A673 (cell line): Measurements from ENCODE around the gene STEAP4.

Experiments
- EZH2 ChIP-seq: fragments of 200-600 bp; sonication (generic); IDR thresholded peaks from 2 replicates; pipeline ENCODE4 v1.6.1; 2017; ENCODE audit warnings: borderline replicate concordance, low read depth, mild to moderate bottlenecking, mixed read lengths, antibody characterized with exemption, low read length; ENCODE audit not compliant: poor library complexity, severe bottlenecking
- TF ChIP-seq, protein P1 (sequence below): fragments of 300-800, 200-600 bp; sonication (generic); conservative IDR thresholded peaks from 2 replicates; pipeline ENCODE4 v1.5.1; 2017; ENCODE audit warnings: low read depth, mild to moderate bottlenecking, antibody characterized with exemption, low read length, moderate library complexity, mixed read lengths

GRCh38 chr7:88268858-88269257 lies 37.8 kb downstream of the STEAP4 start:
- TF ChIP-seq EZH2: no peak
- TF ChIP-seq, protein P1, sequence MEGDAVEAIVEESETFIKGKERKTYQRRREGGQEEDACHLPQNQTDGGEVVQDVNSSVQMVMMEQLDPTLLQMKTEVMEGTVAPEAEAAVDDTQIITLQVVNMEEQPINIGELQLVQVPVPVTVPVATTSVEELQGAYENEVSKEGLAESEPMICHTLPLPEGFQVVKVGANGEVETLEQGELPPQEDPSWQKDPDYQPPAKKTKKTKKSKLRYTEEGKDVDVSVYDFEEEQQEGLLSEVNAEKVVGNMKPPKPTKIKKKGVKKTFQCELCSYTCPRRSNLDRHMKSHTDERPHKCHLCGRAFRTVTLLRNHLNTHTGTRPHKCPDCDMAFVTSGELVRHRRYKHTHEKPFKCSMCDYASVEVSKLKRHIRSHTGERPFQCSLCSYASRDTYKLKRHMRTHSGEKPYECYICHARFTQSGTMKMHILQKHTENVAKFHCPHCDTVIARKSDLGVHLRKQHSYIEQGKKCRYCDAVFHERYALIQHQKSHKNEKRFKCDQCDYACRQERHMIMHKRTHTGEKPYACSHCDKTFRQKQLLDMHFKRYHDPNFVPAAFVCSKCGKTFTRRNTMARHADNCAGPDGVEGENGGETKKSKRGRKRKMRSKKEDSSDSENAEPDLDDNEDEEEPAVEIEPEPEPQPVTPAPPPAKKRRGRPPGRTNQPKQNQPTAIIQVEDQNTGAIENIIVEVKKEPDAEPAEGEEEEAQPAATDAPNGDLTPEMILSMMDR: no peak
